HEK293 (cell line): ENCODE results near the gene SLC38A3.
A peak's percentile ranks its signal among the peaks of the same experiment; 100 is the strongest.

Experiments used
- CTCF ChIA-PET: fragments of 350-600 bp; formaldehyde crosslinking; extraction: SDS; loops from one replicate; lab custom pipeline; 2021; ENCODE audit warnings: antibody characterized with exemption; lab: Yijun Ruan, JAX
- POLR2A ChIA-PET: fragments of 300-600 bp; formaldehyde crosslinking; extraction: SDS; loops from one replicate; lab custom pipeline; 2020; ENCODE audit warnings: antibody characterized with exemption, inconsistent platforms; lab: Yijun Ruan, JAX
- H3K27ac ChIP-seq: fragments of 200-500 bp; sonication (Bioruptor generic); 2 replicates; pipeline ENCODE4 v1.5.1; 2014; ENCODE audit warnings: low read depth, low read length, control low read depth, inconsistent platforms; ENCODE audit errors: extremely low read depth
- H3K36me3 ChIP-seq, 2 experiments: fragments of 200-500 bp in 1 of 2; sonication (Bioruptor generic) in 1 of 2; 1 replicate in 1 of 2; 2 replicates in 1 of 2; pipeline ENCODE4 v1.5.1; 2014 to 2017; ENCODE audit warnings: inconsistent platforms in 2 of 2, low read length in 2 of 2; ENCODE audit not compliant: control insufficient read depth in 2 of 2, insufficient read depth in 1 of 2
- H3K4me1 ChIP-seq: fragments of 200-500 bp; sonication (Bioruptor generic); 2 replicates; pipeline ENCODE4 v1.5.1; 2014; ENCODE audit warnings: mild to moderate bottlenecking, low read length, inconsistent platforms; ENCODE audit not compliant: control insufficient read depth, insufficient read depth
- H3K4me3 ChIP-seq: 2 replicates; pipeline ENCODE4 v1.5.1; 2011; ENCODE audit warnings: low read depth, mild to moderate bottlenecking, control low read depth, low read length, moderate library complexity
- H3K9me3 ChIP-seq: fragments of 200-500 bp; sonication (Bioruptor generic); 2 replicates; pipeline ENCODE4 v1.5.1; 2014; ENCODE audit warnings: low read depth, low read length, inconsistent platforms; ENCODE audit not compliant: control insufficient read depth, insufficient read depth
- BCL11B ChIP-seq: fragments of 450-650 bp; formaldehyde crosslinking; IDR thresholded peaks from 2 replicates; pipeline ENCODE4 v1.5.1; 2016; ENCODE audit warnings: low read depth, missing biosample characterization, missing genetic modification characterization
- FEZF1 ChIP-seq: fragments of 450-650 bp; formaldehyde crosslinking; IDR thresholded peaks from 2 replicates; pipeline ENCODE4 v1.5.1; 2016; ENCODE audit warnings: missing biosample characterization, missing genetic modification characterization
- GLIS1 ChIP-seq: fragments of 450-650 bp; formaldehyde crosslinking; IDR thresholded peaks from 2 replicates; pipeline ENCODE4 v1.5.1; 2016; ENCODE audit warnings: missing biosample characterization, missing genetic modification characterization
- KLF9 ChIP-seq: fragments of 450-650 bp; formaldehyde crosslinking; IDR thresholded peaks from 2 replicates; pipeline ENCODE4 v1.5.1; 2016; ENCODE audit warnings: missing biosample characterization, missing genetic modification characterization, low read depth
- MYNN ChIP-seq: fragments of 450-650 bp; formaldehyde crosslinking; IDR thresholded peaks from 2 replicates; pipeline ENCODE4 v1.5.1; 2016; ENCODE audit warnings: missing biosample characterization, missing genetic modification characterization, borderline replicate concordance
- PRDM1 ChIP-seq: fragments of 450-650 bp; formaldehyde crosslinking; IDR thresholded peaks from 2 replicates; pipeline ENCODE4; 2016; ENCODE audit warnings: missing biosample characterization, missing genetic modification characterization
- SALL2 ChIP-seq: fragments of 450-650 bp; formaldehyde crosslinking; IDR thresholded peaks from 2 replicates; pipeline ENCODE4 v1.5.0; 2017; ENCODE audit warnings: missing biosample characterization, mild to moderate bottlenecking, missing genetic modification characterization, borderline replicate concordance
- SCRT1 ChIP-seq: fragments of 450-650 bp; formaldehyde crosslinking; IDR thresholded peaks from 2 replicates; pipeline ENCODE4 v1.5.1; 2016; ENCODE audit warnings: missing biosample characterization, missing genetic modification characterization, borderline replicate concordance
- SETDB1 ChIP-seq: IDR thresholded peaks from one replicate; pipeline ENCODE4 v1.6.1; 2017; ENCODE audit warnings: mild to moderate bottlenecking, low read length, moderate library complexity, mixed read lengths; ENCODE audit not compliant: insufficient read length
- SP2 ChIP-seq: fragments of 450-650 bp; formaldehyde crosslinking; IDR thresholded peaks from 2 replicates; pipeline ENCODE4 v1.5.1; 2016; ENCODE audit warnings: missing biosample characterization, missing genetic modification characterization
- ZIC2 ChIP-seq: fragments of 450-650 bp; formaldehyde crosslinking; IDR thresholded peaks from 2 replicates; pipeline ENCODE4 v1.5.1; 2016; ENCODE audit warnings: missing biosample characterization, missing genetic modification characterization
- ZNF112 ChIP-seq: fragments of 450-650 bp; formaldehyde crosslinking; IDR thresholded peaks from 2 replicates; pipeline ENCODE4 v1.5.0; 2017; ENCODE audit warnings: missing biosample characterization, missing genetic modification characterization
- ZNF155 ChIP-seq: fragments of 450-650 bp; formaldehyde crosslinking; IDR thresholded peaks from 2 replicates; pipeline ENCODE4 v1.5.1; 2016; ENCODE audit warnings: missing biosample characterization, missing genetic modification characterization
- ZNF274 ChIP-seq, 2 experiments: fragments of 200-500 bp in 1 of 2; fragments of 450-650 bp in 1 of 2; sonication (Bioruptor generic) in 1 of 2; formaldehyde crosslinking in 1 of 2; IDR thresholded peaks; 2 replicates each; pipeline versions ENCODE4 v1.5.1 to v1.6.1; 2014 to 2016; ENCODE audit warnings: borderline replicate concordance in 1 of 2, inconsistent platforms in 1 of 2, low read length in 1 of 2, missing biosample characterization in 1 of 2, missing genetic modification characterization in 1 of 2
- ZNF302 ChIP-seq: fragments of 450-650 bp; formaldehyde crosslinking; IDR thresholded peaks from 2 replicates; pipeline ENCODE4 v1.5.1; 2016; ENCODE audit warnings: missing biosample characterization, missing genetic modification characterization, low read depth
- ZNF335 ChIP-seq: fragments of 450-650 bp; formaldehyde crosslinking; conservative IDR thresholded peaks from 2 replicates; pipeline ENCODE4 v1.5.1; 2016; ENCODE audit warnings: missing biosample characterization, missing genetic modification characterization
- ZNF341 ChIP-seq: fragments of 450-650 bp; formaldehyde crosslinking; IDR thresholded peaks from 2 replicates; pipeline ENCODE4; 2016; ENCODE audit warnings: low read depth, missing biosample characterization, missing genetic modification characterization
- ZNF473 ChIP-seq: fragments of 450-650 bp; formaldehyde crosslinking; IDR thresholded peaks from 2 replicates; pipeline ENCODE4 v1.5.1; 2017; ENCODE audit warnings: missing biosample characterization, missing genetic modification characterization
- ZNF510 ChIP-seq: fragments of 450-650 bp; formaldehyde crosslinking; IDR thresholded peaks from 2 replicates; pipeline ENCODE4 v1.5.1; 2018; ENCODE audit warnings: mild to moderate bottlenecking, missing genetic modification characterization, missing biosample characterization; ENCODE audit not compliant: insufficient replicate concordance
- ZNF624 ChIP-seq: fragments of 450-650 bp; formaldehyde crosslinking; IDR thresholded peaks from 2 replicates; pipeline ENCODE4 v1.5.1; 2017; ENCODE audit warnings: missing biosample characterization, missing genetic modification characterization
- ZNF626 ChIP-seq: fragments of 450-650 bp; sonication (Bioruptor Pico); formaldehyde crosslinking; IDR thresholded peaks from 2 replicates; pipeline ENCODE4 v1.5.1; 2018; ENCODE audit warnings: missing biosample characterization, missing genetic modification characterization, inconsistent platforms
- ZNF629 ChIP-seq: fragments of 450-650 bp; formaldehyde crosslinking; IDR thresholded peaks from 2 replicates; pipeline ENCODE4 v1.5.1; 2017; ENCODE audit warnings: missing biosample characterization, missing genetic modification characterization
- ZNF658 ChIP-seq: fragments of 450-650 bp; formaldehyde crosslinking; IDR thresholded peaks from 2 replicates; pipeline ENCODE4; 2016; ENCODE audit warnings: missing biosample characterization, missing genetic modification characterization
- ZNF707 ChIP-seq: fragments of 450-650 bp; formaldehyde crosslinking; IDR thresholded peaks from 2 replicates; pipeline ENCODE4 v1.5.1; 2016; ENCODE audit warnings: missing biosample characterization, missing genetic modification characterization
- ZNF777 ChIP-seq: fragments of 450-650 bp; formaldehyde crosslinking; IDR thresholded peaks from 2 replicates; pipeline ENCODE4 v1.5.1; 2017; ENCODE audit warnings: missing biosample characterization, missing genetic modification characterization, borderline replicate concordance
- TF ChIP-seq, protein P1 (sequence below): fragments of 450-650 bp; formaldehyde crosslinking; IDR thresholded peaks from 2 replicates; pipeline ENCODE4 v1.5.1; 2017; ENCODE audit warnings: missing biosample characterization, missing genetic modification characterization
- TF ChIP-seq, protein P2 (sequence below): fragments of 450-650 bp; formaldehyde crosslinking; IDR thresholded peaks from 2 replicates; pipeline ENCODE4 v1.5.1; 2017; ENCODE audit warnings: missing biosample characterization, missing genetic modification characterization
- TF ChIP-seq, protein P3 (sequence below): fragments of 450-650 bp; formaldehyde crosslinking; IDR thresholded peaks from 2 replicates; pipeline ENCODE4 v1.5.1; 2016; ENCODE audit warnings: missing biosample characterization, missing genetic modification characterization
- TF ChIP-seq, protein P4 (sequence below): fragments of 450-650 bp; formaldehyde crosslinking; IDR thresholded peaks from 2 replicates; pipeline ENCODE4 v1.5.1; 2016; ENCODE audit warnings: missing biosample characterization, missing genetic modification characterization

SLC38A3 gene

DNA sequence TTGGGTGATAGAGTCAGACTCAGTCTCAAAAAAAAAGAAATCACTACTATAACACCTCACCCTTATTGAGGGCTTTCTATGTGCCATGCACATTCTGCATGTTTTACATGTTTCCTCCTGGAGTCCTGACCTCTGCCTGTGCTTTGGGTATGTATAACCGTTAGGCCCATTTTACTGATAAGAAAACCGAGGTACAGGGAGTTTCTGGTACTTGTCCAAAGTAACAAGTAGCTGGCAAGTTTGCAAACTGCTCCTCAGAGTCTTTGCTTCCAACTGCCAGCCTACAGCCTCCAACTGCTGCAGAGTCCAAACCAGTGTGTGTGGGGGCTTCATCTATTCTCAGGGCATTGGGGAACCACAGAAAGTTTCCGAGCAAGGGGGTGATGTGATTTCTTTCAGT is 27.2 kb downstream of the SLC38A3 start:
- POLR2A ChIA-PET = interaction anchor here (0.5 to 2.0 kb wide), 2 partner anchors 96 to 1077 kb away, joined by 4 to 9 read pairs; partner anchors contain the start of gene TUSC2
- TF ChIP-seq ZNF629 (tag by site-specific recombination) (no peak), SETDB1 (no peak), MYNN (no peak), SCRT1 (tag by site-specific recombination) (no peak), ZNF510 (tag by site-specific recombination) (no peak), ZIC2 (tag by site-specific recombination) (no peak), KLF9 (no peak), ZNF473 (no peak), ZNF777 (tag by site-specific recombination) (no peak)
- TF ChIP-seq, protein P1, sequence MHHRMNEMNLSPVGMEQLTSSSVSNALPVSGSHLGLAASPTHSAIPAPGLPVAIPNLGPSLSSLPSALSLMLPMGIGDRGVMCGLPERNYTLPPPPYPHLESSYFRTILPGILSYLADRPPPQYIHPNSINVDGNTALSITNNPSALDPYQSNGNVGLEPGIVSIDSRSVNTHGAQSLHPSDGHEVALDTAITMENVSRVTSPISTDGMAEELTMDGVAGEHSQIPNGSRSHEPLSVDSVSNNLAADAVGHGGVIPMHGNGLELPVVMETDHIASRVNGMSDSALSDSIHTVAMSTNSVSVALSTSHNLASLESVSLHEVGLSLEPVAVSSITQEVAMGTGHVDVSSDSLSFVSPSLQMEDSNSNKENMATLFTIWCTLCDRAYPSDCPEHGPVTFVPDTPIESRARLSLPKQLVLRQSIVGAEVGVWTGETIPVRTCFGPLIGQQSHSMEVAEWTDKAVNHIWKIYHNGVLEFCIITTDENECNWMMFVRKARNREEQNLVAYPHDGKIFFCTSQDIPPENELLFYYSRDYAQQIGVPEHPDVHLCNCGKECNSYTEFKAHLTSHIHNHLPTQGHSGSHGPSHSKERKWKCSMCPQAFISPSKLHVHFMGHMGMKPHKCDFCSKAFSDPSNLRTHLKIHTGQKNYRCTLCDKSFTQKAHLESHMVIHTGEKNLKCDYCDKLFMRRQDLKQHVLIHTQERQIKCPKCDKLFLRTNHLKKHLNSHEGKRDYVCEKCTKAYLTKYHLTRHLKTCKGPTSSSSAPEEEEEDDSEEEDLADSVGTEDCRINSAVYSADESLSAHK (tag by site-specific recombination) = no peak
- TF ChIP-seq, protein P2, sequence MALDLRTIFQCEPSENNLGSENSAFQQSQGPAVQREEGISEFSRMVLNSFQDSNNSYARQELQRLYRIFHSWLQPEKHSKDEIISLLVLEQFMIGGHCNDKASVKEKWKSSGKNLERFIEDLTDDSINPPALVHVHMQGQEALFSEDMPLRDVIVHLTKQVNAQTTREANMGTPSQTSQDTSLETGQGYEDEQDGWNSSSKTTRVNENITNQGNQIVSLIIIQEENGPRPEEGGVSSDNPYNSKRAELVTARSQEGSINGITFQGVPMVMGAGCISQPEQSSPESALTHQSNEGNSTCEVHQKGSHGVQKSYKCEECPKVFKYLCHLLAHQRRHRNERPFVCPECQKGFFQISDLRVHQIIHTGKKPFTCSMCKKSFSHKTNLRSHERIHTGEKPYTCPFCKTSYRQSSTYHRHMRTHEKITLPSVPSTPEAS = no peak
- TF ChIP-seq, all 188 proteins: peak for 0
- H3K4me1 ChIP-seq = peaks cover 5% of the 10 kb centered on the region
- no peaks in the 10 kb centered on the region for H3K36me3 ChIP-seq
- H3K27ac ChIP-seq = no peak overlapping the region
- no peak overlapping the region for H3K4me3 ChIP-seq
- CTCF ChIA-PET = interaction anchor here (1.8 kb wide), 1 partner anchor 14 kb away, joined by 8 read pairs; no protein-coding TSS in a partner anchor
- no peaks in the 10 kb centered on the region for H3K9me3 ChIP-seq

DNA sequence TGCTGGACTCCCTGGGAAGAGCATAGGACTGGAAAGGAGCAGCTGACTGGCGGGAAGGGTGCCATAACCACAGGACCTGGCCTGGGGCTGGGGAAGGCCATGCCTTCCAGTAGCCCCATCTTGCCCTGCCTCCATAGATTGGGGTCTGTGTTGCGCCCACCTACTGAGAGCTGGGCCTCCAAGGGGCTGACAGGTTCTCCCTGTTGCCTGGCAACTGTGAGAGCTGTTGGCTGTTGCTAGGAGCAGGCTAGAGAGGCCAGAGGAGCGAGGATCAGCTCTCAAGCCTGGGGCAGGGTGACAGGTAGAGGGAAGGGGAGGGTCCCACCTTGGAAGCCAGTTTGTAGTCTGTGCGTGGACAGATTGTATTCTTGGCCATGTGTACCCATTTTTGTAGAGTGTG is 28.1 kb downstream of the SLC38A3 start:
- ChIA-PET CTCF (interaction anchor here (0.5 to 1.8 kb wide), 5 partner anchors 13 to 39 kb away, joined by 3 to 8 read pairs (median 5); no protein-coding TSS in a partner anchor), POLR2A (interaction anchor here (0.7 to 2.0 kb wide), 2 partner anchors 95 to 124 kb away, joined by 3 to 9 read pairs; partner anchors contain the start of gene TUSC2)
- Histone ChIP-seq H3K36me3 (no peaks in the 10 kb centered on the region), H3K4me3 (no peak overlapping the region), H3K4me1 (peaks cover 7% of the 10 kb centered on the region), H3K9me3 (no peaks in the 10 kb centered on the region), H3K27ac (no peak overlapping the region)
- TF ChIP-seq ZNF341 (tag by site-specific recombination) = peak; percentile 78
- TF ChIP-seq FEZF1 (tag by site-specific recombination) = peak; percentile 43
- TF ChIP-seq ZNF707 (tag by site-specific recombination) = no peak
- no peak for TF ChIP-seq ZNF155 (tag by site-specific recombination)
- TF ChIP-seq ZNF658 (tag by site-specific recombination) = no peak
- TF ChIP-seq SP2 (tag by site-specific recombination) = 0 out of 2 replicates have a peak, but pooled peaks have one; percentile 6
- TF ChIP-seq PRDM1 (tag by site-specific recombination) = no peak
- no peak for TF ChIP-seq ZNF335 (tag by site-specific recombination)
- no peak for TF ChIP-seq SALL2 (tag by site-specific recombination)
- no peak for TF ChIP-seq ZNF112 (tag by site-specific recombination)
- TF ChIP-seq ZNF302 (tag by site-specific recombination) = no peak
- no peak for TF ChIP-seq ZNF626 (tag by site-specific recombination)
- TF ChIP-seq, protein P3, sequence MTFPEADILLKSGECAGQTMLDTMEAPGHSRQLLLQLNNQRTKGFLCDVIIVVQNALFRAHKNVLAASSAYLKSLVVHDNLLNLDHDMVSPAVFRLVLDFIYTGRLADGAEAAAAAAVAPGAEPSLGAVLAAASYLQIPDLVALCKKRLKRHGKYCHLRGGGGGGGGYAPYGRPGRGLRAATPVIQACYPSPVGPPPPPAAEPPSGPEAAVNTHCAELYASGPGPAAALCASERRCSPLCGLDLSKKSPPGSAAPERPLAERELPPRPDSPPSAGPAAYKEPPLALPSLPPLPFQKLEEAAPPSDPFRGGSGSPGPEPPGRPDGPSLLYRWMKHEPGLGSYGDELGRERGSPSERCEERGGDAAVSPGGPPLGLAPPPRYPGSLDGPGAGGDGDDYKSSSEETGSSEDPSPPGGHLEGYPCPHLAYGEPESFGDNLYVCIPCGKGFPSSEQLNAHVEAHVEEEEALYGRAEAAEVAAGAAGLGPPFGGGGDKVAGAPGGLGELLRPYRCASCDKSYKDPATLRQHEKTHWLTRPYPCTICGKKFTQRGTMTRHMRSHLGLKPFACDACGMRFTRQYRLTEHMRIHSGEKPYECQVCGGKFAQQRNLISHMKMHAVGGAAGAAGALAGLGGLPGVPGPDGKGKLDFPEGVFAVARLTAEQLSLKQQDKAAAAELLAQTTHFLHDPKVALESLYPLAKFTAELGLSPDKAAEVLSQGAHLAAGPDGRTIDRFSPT = no peak
- TF ChIP-seq ZNF624 (tag by site-specific recombination) = no peak
- TF ChIP-seq GLIS1 (tag by site-specific recombination) = no peak
- TF ChIP-seq ZNF274 (IDR thresholded peaks at IDR 0.05; ENCODE audit: low read length) = no peak
- no peak for TF ChIP-seq ZNF274 (tag by site-specific recombination; IDR thresholded peaks at IDR 0.05; ENCODE audit: borderline replicate concordance)
- TF ChIP-seq, protein P4, sequence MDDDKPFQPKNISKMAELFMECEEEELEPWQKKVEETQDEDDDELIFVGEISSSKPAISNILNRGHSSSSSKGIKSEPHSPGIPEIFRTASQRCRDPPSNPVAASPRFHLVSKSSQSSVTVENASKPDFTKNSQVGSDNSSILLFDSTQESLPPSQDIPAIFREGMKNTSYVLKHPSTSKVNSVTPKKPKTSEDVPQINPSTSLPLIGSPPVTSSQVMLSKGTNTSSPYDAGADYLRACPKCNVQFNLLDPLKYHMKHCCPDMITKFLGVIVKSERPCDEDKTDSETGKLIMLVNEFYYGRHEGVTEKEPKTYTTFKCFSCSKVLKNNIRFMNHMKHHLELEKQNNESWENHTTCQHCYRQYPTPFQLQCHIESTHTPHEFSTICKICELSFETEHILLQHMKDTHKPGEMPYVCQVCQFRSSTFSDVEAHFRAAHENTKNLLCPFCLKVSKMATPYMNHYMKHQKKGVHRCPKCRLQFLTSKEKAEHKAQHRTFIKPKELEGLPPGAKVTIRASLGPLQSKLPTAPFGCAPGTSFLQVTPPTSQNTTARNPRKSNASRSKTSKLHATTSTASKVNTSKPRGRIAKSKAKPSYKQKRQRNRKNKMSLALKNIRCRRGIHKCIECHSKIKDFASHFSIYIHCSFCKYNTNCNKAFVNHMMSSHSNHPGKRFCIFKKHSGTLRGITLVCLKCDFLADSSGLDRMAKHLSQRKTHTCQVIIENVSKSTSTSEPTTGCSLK = no peak
- no peak for TF ChIP-seq BCL11B (tag by site-specific recombination)
